B cell (primary cell): Measurements from ENCODE around the gene ERN1. TPM values are rescaled to one million over a fixed set of nuclear protein-coding genes. Genes with fewer than 3 reads are reported as not detected.

Experiments
- ATAC-seq: fragments of 200-7000 bp; cut with Tn5 transposase; one replicate; pipeline ENCODE4 v1.10.0; 2021; ENCODE audit warnings: low read depth, mild to moderate bottlenecking, moderate number of reproducible peaks, moderate library complexity
- CTCF ChIA-PET: fragments of 350-600 bp; sonication (Branson Sonifier 250); formaldehyde crosslinking; loops from one replicate; lab custom pipeline; 2021; ENCODE audit warnings: antibody characterized with exemption, inconsistent platforms; lab: Charles Lee
- POLR2A ChIA-PET: fragments of 350-600 bp; sonication (Branson Sonifier 250); formaldehyde crosslinking; loops from one replicate; lab custom pipeline; 2021; ENCODE audit warnings: antibody characterized with exemption; lab: Charles Lee
- DNase-seq: peaks from one replicate; pipeline ENCODE4 v3.0.0; 2013
- H2AFZ ChIP-seq: 2 replicates; pipeline ENCODE4 v1.6.1; 2012; ENCODE audit warnings: mild to moderate bottlenecking, low read depth, low read length; ENCODE audit not compliant: insufficient read depth, poor library complexity, severe bottlenecking
- H3K27ac ChIP-seq, 2 donors: 1 replicate in 1 of 2; 2 replicates in 1 of 2; pipeline ENCODE4 v1.5.1; 2012 to 2013; ENCODE audit warnings: low read length in 2 of 2, mild to moderate bottlenecking in 2 of 2, moderate library complexity in 1 of 2
- H3K27me3 ChIP-seq, 4 experiments: fragments of 200-600 bp in 1 of 4; sonication (generic) in 1 of 4; replicated peaks in 1 of 4; 1 replicate in 2 of 4; 2 replicates in 2 of 4; pipeline versions ENCODE4 v1.6.1 to v1.7.0; 2013 to 2016; ENCODE audit warnings: low read length in 3 of 4, mild to moderate bottlenecking in 2 of 4, mixed read lengths in 1 of 4, moderate library complexity in 1 of 4; ENCODE audit not compliant: insufficient read depth in 4 of 4, control insufficient read depth in 3 of 4; ENCODE audit errors: control extremely low read depth in 1 of 4
- H3K36me3 ChIP-seq, 2 experiments: replicated peaks in 1 of 2; 1 replicate in 1 of 2; 2 replicates in 1 of 2; pipeline versions ENCODE4 v1.6.1 to v1.7.1; 2013; ENCODE audit warnings: low read length in 1 of 2; ENCODE audit not compliant: insufficient read depth in 2 of 2, control insufficient read depth in 1 of 2; ENCODE audit errors: control extremely low read depth in 1 of 2, extremely low read depth in 1 of 2
- H3K4me1 ChIP-seq, 2 donors: fragments of 200-600 bp in 1 of 2; sonication (generic) in 1 of 2; 1 replicate in 1 of 2; 2 replicates in 1 of 2; pipeline versions ENCODE4 v1.5.1 to v1.6.1; 2013 to 2017; ENCODE audit warnings: low read length in 2 of 2; ENCODE audit not compliant: control insufficient read depth in 2 of 2, insufficient read depth in 2 of 2
- H3K4me2 ChIP-seq: replicated peaks from 2 replicates; pipeline ENCODE3; 2012; ENCODE audit warnings: mild to moderate bottlenecking, low read depth, low read length; ENCODE audit not compliant: poor library complexity, severe bottlenecking
- H3K4me3 ChIP-seq, 5 experiments: fragments of 200-600 bp in 1 of 5; sonication (generic) in 1 of 5; 1 replicate in 3 of 5; 2 replicates in 2 of 5; pipeline versions ENCODE4 v1.5.1 to v1.7.0; 2011 to 2016; ENCODE audit warnings: low read length in 4 of 5, mild to moderate bottlenecking in 4 of 5, low read depth in 2 of 5, control low read depth in 1 of 5, moderate library complexity in 1 of 5; ENCODE audit not compliant: insufficient read depth in 1 of 5; ENCODE audit errors: control extremely low read depth in 1 of 5, extremely low read depth in 1 of 5
- H3K79me2 ChIP-seq: fragments of 200-600 bp; sonication (generic); one replicate; pipeline ENCODE4 v1.6.0; 2016; ENCODE audit warnings: low read length; ENCODE audit not compliant: control insufficient read depth, insufficient read depth
- H3K9ac ChIP-seq: fragments of 200-600 bp; sonication (generic); 2 replicates; pipeline ENCODE4 v1.6.1; 2017; ENCODE audit warnings: mild to moderate bottlenecking, low read length, moderate library complexity
- H3K9me3 ChIP-seq, 3 donors: one replicate each; pipeline versions ENCODE4 v1.6.1 to v1.7.1; 2013; ENCODE audit warnings: low read length in 2 of 3; ENCODE audit not compliant: control insufficient read depth in 2 of 3, insufficient read depth in 1 of 3; ENCODE audit errors: control extremely low read depth in 1 of 3
- H4K20me1 ChIP-seq: 2 replicates; pipeline ENCODE4 v1.6.0; 2012; ENCODE audit warnings: mild to moderate bottlenecking, low read length; ENCODE audit not compliant: insufficient read depth, control insufficient read depth, poor library complexity, severe bottlenecking
- H3K27ac Mint-ChIP-seq: one replicate; pipeline ENCODE4 v1.8.0; 2021; ENCODE audit warnings: mixed read lengths
- H3K27me3 Mint-ChIP-seq: one replicate; pipeline ENCODE4 v1.8.0; 2021; ENCODE audit warnings: mixed read lengths
- H3K4me1 Mint-ChIP-seq: one replicate; pipeline ENCODE4 v1.8.0; 2021; ENCODE audit warnings: mixed read lengths
- H3K4me3 Mint-ChIP-seq: one replicate; pipeline ENCODE4 v1.8.0; 2021; ENCODE audit warnings: mixed read lengths
- H3K9me3 Mint-ChIP-seq: one replicate; pipeline ENCODE4 v1.8.0; 2022; ENCODE audit warnings: mixed read lengths; ENCODE audit not compliant: insufficient read depth
- EZH2 ChIP-seq: IDR thresholded peaks from 2 replicates; pipeline ENCODE4 v1.6.1; 2012; ENCODE audit warnings: borderline replicate concordance, low read depth, mild to moderate bottlenecking, moderate library complexity, low read length; ENCODE audit not compliant: insufficient read depth, poor library complexity, severe bottlenecking
- WGBS: methylation state at CpG from one replicate; pipeline ENCODE4 v1.1.5; 2013; ENCODE audit warnings: missing lambda C conversion rate; ENCODE audit not compliant: insufficient coverage; 5-methylcytosine and 5-hydroxymethylcytosine counted together
- intact Hi-C: fragments of 100-400 bp; cut with micrococcal nuclease; formaldehyde crosslinking; loops from one replicate; pipeline ENCODE4 v1.10.0; 2022
- polyA plus RNA-seq: library from polyadenylated mRNA; depleted of rRNA; stranded (reverse); fragments of >200 nt; gene quantifications from 2 replicates; pipeline ENCODE4 v1.2.3, GENCODE V29; 2012
- total RNA-seq, 2 donors: library from RNA; stranded (reverse); fragments of 120-200 nt in 1 of 2; gene quantifications; 1 replicate in 1 of 2; 2 replicates in 1 of 2; pipeline versions ENCODE4 v1.2.3 to v1.2.4, GENCODE V29; 2013 to 2022
- TF ChIP-seq, protein P1 (sequence below): fragments of 200-600 bp; IDR thresholded peaks from one replicate; pipeline ENCODE4 v1.8.0; 2022; ENCODE audit warnings: antibody characterized with exemption, mild to moderate bottlenecking

ERN1 gene
- total and polyA plus RNA-seq, 2 donors (not counting 1 experiment from before 2014, with no cell fraction given): 7.0 to 19.4 TPM

DNA sequence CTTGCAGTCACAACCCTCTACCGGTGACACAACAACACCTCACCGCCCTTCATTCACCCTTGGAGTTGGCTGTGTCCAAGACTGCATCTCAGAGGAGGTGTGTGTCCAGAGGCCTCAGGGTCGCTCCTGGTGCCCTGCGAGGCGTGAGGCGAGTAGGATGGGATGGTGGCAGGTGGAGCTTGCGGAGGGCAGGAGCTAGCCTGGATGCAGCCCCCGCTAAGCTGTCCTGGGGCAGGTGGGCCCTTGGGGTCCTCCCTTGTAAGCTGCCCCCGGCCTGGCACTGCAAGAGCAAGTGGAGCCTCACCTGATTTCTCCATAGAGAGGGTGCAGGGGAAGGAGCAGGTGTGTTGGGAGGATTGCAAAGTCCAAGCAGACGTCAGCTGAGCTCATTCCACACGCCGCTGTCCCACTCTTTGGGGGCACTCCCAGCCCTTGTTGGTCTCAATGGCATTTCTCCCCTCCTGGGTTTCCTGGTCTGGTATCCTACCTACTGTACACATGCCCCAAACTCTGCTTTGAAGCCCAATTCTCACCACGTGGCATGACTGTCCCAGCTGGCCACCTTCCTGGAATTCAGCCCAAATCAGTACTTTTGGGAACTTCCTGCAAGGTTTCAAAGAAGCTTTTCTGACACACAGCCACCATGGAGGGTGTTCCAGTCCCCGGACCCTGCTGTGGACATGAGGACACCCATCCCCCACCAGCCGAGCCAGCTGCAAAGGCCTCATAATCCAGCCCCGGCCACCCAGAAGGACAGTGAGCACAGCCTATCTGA, 91.4 kb downstream of the ERN1 start:
- intact Hi-C loops: no loop called here
- TF ChIP-seq, protein P1, sequence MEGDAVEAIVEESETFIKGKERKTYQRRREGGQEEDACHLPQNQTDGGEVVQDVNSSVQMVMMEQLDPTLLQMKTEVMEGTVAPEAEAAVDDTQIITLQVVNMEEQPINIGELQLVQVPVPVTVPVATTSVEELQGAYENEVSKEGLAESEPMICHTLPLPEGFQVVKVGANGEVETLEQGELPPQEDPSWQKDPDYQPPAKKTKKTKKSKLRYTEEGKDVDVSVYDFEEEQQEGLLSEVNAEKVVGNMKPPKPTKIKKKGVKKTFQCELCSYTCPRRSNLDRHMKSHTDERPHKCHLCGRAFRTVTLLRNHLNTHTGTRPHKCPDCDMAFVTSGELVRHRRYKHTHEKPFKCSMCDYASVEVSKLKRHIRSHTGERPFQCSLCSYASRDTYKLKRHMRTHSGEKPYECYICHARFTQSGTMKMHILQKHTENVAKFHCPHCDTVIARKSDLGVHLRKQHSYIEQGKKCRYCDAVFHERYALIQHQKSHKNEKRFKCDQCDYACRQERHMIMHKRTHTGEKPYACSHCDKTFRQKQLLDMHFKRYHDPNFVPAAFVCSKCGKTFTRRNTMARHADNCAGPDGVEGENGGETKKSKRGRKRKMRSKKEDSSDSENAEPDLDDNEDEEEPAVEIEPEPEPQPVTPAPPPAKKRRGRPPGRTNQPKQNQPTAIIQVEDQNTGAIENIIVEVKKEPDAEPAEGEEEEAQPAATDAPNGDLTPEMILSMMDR: no peak
- TF ChIP-seq EZH2: no peak

GRCh38 chr17:64037802-64038201, 92.1 kb downstream of the ERN1 start:
- Histone ChIP-seq H3K4me1 (no peaks in the 10 kb centered on the region), H3K79me2 (no peaks in the 10 kb centered on the region), H3K4me3 (no peak overlapping the region), H3K4me2 (no peak overlapping the region), H3K9ac (no peak overlapping the region), H3K27ac (no peak overlapping the region), H2AFZ (no peak overlapping the region), H3K27me3 (no peaks in the 10 kb centered on the region), H3K9me3 (no peaks in the 10 kb centered on the region), H3K36me3 (no peaks in the 10 kb centered on the region), H4K20me1 (no peaks in the 10 kb centered on the region)
- DNase-seq: no peak
- intact Hi-C loops: no loop called here
- Mint-ChIP-seq H3K4me1 (no peaks in the 10 kb centered on the region), H3K27ac (no peak overlapping the region), H3K4me3 (no peak overlapping the region), H3K27me3 (no peaks in the 10 kb centered on the region), H3K9me3 (no peaks in the 10 kb centered on the region)
- WGBS: 100% methylated on average over 4 of the region's 5 CpGs
- no peak for ATAC-seq
- ChIA-PET CTCF (interaction anchor here (2.0 kb wide), 1 partner anchor 9 kb away, joined by 11 read pairs; no protein-coding TSS in a partner anchor), POLR2A (no interaction called here)
- TF ChIP-seq, protein P1: no peak

More for the DNA sequence above, 91.4 kb downstream of the ERN1 start:
- Mint-ChIP-seq H3K27me3 (no peaks in the 10 kb centered on the region), H3K27ac (no peak overlapping the region), H3K4me3 (no peak overlapping the region), H3K4me1 (no peaks in the 10 kb centered on the region), H3K9me3 (no peaks in the 10 kb centered on the region)
- no peaks in the 10 kb centered on the region for H4K20me1 ChIP-seq
- WGBS: 87% methylated on average over 16 of the region's 16 CpGs
- no peak overlapping the region for H3K27ac ChIP-seq
- ChIA-PET POLR2A (no interaction called here), CTCF (interaction anchor here (0.8 to 1.1 kb wide), 3 partner anchors 9 to 136 kb away, joined by 4 to 5 read pairs (median 4); no protein-coding TSS in a partner anchor)
- ATAC-seq (no peak), DNase-seq (no peak)
- H3K36me3 ChIP-seq: no peaks in the 10 kb centered on the region
- no peaks in the 10 kb centered on the region for H3K79me2 ChIP-seq
- H3K4me2 ChIP-seq: no peak overlapping the region
- H3K4me3 ChIP-seq: no peak overlapping the region
- no peaks in the 10 kb centered on the region for H3K9me3 ChIP-seq
- H3K9ac ChIP-seq: no peak overlapping the region
- H2AFZ ChIP-seq: no peak overlapping the region
- no peaks in the 10 kb centered on the region for H3K4me1 ChIP-seq
- H3K27me3 ChIP-seq: no peaks in the 10 kb centered on the region
